Inflammatory macrophage treated with lipopolysaccharide for 4 hours (primary cell): ENCODE measurements around the gene DPH7.
"Not testable (repeated sequence)": the region's sequence is repeated elsewhere in the genome, so short reads cannot be mapped to it uniquely, and the experiment has no call there.

Experiments
- DNase-seq: peaks from one replicate; pipeline ENCODE4 v3.0.0-alpha.2; 2020

The DPH7 gene

DNA sequence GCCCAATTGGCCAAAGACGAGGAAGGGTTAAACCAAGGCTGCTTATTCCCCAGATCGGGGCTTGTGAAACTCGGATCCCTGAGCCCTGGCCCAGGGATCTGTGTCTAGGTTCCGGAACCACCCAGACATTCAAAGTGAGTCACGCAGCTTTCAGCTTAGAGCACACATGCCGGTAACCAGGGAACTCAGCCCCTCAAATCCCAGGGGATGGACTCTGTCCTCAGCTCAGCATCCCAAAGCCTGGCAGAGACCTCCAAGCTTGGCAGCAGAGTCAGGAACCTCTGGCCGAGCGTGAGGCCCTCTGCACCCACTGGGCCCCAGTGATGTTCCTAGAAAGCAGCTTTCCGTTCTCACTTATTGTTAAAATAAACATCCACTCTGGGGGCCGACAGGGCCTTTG, 33.6 kb downstream of the DPH7 start:
- DNase-seq, result no peak

DNA sequence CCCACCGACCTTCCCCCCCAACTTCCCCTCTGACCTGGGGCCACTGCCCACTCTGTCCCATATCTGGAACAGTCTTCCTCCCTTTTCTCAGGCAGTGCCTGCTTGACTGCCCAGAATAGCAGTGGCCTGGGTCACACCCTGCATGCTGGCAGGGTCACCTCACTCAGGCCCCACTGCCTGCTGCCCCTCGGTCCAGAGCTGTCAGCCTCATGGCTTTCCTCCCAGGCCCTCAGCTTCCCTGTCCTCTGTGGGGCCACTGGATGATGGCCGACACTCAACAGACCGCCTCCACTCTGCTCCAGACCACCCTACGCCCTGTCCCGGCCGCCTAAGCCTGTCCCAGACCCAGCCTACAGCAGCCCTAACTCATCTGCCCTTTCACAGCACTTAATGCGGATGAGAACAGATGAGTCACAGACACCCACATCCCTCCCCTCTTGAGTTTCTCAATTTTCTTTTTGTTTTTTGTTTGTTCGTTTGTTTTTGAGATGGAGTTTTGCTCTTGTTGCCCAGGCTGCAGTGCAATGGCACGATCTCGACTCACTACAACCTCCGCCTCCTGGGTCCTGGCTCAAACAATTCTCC, 34.5 kb downstream of the DPH7 start:
- peak; percentile 63 for DNase-seq

DNA sequence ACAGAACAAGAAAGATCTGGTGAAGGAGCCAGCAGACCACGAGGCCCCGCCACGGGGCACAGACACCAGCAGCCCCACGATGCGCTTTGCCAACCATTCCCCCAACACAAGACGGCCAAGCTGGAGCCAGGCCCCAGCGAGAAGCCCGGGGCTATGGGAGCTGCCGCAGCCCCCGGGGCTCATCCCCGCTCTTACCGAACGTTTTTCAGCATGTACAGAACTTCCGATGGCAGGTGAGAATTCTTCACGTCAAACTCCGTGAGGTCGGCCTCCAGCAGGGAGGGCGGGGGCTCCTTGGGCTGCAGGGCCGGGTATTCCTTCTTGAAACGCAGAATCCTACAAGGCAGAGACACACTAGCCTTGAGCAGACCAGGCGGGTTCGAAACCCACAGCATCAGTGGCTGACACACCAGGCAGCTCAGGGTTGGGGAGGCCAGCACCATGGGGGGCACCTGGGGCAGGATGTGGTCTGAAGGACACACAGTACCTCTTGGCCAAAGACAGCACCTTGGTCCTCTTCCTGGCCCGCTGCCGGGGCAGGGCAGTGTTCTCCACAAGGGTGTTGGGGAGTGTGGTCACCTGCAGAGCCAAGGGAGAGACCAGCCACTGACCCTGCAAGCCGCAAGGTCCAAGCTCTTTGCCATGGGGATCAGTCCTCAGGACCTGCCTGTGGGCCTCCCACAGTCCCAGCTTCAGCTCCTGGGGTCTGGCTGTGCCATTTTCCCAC, 35.3 kb downstream of the DPH7 start:
- DNase-seq, result no peak

DNA sequence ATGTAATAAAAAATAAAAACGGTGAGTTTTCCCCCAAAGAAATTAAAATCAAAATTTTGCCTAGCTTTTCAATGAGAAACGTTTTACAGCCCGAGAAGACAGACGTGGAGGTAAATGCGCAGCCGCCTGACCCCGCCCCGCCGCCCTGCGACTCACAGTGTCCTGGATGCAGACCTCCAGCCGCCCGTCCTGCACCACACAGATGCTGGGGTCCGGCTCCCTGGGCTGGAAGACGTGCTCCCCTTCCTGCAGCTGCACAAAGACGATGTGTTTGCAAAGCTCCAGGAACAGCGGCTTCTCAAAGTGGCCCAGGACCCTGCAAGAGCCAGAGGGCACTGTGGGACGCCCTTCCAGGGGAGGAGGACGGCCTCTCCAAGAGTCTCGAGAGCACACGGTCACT, 36.2 kb downstream of the DPH7 start:
- DNase-seq, result no peak

DNA sequence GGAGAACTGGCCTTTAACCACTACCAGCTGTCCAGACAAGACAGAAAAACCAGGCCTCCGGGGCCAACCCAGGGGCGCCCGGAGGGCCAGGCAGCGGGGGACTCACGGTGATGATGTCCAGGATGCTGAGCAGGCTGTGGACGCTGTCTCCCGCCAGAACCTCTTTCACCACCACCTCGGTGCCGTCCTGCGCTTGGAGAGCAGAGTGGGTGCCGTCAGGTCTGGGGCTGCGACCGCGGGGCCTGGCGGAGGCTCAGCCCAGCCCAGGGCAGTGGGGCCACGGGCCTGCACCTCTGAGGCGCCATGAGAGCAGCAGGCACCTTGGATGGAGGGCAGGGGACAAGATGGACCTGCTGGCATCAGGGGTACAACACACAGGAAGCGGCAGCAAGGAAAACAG, 38.2 kb downstream of the DPH7 start:
- DNase-seq, result no peak

DNA sequence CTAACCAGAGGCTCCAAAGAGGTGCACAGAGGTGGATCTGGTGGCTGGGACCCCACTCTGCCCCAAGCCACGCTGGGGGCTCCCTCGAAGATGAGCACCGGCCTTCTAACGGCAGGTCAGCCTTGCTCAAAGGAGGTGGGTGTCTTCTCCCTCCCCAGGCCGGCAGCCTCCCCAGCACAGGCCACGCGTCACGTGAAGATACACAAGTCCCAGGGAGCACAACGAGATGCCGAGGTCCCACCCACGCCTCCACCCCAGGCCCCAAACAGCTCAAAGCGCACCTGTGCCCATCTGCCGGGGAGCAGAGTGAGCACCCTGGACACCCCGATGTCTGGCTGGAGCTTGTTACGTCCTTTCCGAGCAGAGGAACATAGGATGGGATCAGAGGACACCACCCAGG, 40.7 kb downstream of the DPH7 start:
- DNase-seq, result no peak

DNA sequence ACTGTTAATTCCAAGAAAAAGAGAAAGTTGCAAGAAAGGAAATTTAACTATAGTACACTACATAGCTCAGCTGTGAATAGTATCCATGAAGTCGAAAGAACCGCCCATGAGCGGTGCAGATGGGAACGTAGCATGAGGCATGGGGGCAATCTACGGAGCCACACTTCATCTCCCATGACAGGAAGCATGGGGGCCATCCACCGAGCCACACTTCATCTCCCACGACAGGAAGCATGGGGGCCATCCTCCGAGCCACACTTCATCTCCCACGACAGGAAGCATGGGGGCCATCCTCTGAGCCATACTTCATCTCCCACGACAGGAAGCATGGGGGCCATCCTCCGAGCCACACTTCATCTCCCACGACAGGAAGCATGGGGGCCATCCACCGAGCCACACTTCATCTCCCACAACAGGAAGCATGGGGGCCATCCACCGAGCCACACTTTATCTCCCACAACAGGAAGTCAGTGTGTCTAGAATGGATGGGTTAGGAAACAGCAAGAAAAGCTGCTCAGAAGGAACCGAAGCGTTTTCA, 42.1 kb downstream of the DPH7 start:
- DNase-seq, result peak; percentile 10

DNA sequence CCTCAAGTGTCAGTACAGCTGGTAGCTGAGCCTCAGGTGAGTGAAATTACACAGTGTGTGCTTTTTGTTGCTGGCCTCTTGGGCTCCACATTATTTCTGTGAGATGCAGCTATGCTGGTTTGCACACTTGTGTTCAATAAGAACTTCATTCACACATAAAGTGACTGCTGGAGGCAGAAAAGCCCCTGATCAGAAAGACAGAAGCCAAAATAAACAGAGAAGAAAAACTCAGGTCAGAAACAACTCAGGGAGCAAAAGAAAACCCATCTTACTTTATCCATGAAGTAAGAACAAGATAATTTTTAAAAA, 43.7 kb downstream of the DPH7 start:
- DNase-seq, result no peak

DNA sequence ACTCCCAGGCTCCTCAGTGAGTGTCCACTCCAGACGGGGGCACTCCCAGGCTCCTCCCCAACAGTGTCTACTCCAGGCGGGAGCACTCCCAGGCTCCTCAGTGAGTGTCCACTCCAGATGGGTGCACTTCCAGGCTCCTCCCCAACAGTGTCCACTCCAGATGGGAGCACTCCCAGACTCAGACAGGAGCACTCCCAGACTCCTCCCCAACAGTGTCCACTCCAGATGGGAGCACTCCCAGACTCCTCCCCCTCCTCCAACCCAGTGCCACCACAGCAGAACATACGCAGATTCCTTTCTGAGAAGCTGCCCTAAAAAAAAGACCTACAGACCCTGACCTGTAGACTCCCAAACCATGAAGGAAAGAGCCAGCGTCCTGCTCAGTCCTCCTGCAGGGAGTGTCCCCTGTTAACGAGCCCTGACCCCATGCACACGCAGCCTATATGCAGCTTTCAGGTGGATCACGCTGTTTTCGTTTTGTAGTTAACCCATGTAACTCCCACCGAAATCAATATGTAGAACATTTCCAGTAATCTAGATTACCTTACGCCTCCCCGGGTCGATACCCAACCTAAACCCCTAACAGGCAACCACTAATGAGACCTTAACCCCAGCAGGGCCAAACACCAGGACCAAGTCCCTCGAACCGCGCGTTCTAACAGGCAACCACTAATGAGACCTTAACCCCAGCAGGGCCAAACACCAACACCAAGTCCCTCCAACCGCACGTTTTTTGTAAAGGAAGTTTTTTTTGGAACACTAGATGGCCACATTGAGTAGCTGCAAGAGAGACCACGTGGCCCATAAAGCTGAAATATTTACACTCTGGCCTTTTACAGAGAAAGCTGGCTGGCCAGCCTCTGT, 44.2 kb downstream of the DPH7 start:
- peak; percentile 66 for DNase-seq

DNA sequence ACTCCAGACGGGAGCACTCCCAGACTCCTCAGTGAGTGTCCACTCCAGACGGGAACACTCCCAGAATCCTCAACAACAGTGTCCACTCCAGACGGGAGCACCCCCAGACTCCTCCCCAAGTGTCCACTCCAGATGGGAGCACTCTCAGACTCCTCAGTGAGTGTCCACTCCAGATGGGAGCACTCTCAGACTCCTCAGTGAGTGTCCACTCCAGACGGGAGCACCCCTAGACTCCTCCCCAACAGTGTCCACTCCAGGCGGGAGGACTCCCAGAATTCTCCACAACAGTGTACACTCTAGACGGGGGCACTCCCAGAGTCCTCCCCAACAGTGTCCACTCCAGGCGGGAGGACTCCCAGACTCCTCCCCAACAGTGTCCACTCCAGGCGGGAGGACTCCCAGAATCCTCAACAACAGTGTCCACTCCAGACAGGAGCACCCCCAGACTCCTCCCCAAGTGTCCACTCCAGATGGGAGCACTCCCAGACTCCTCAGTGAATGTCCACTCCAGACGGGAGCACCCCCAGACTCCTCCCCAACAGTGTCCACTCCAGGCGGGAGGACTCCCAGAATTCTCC, 45.7 kb downstream of the DPH7 start:
- not testable (repeated sequence) for DNase-seq

DNA sequence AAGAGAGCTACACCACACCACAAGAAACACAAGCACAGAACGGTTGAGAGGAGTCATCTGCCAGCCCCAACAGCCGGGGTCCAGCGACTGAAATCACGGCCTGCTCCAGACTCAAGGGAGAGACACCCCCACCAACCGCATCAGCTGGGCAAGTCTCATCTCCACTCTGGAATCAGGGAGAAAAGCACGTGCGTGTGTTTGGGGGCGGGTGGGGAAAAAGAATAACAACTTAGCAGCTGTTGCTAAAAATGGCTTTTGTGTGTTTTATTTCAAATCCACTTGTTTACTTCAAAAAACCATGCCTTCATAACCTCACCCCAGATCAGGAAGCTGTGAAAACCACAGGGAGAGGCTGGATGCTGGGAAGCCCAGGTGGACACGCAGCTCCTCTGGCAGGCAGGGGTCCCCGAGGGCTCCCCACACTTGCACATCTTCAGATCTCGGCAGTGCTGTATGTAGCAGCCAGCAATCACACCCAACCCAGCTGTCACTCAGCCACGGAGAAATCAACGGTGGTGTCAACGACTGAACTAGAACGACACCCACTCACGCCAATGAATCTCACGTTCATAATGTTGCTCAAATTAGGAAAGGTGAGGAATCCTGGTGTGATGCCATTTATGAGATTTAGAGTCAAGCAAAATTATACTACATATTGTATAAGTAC, 47.5 kb downstream of the DPH7 start:
- DNase-seq, result no peak

DNA sequence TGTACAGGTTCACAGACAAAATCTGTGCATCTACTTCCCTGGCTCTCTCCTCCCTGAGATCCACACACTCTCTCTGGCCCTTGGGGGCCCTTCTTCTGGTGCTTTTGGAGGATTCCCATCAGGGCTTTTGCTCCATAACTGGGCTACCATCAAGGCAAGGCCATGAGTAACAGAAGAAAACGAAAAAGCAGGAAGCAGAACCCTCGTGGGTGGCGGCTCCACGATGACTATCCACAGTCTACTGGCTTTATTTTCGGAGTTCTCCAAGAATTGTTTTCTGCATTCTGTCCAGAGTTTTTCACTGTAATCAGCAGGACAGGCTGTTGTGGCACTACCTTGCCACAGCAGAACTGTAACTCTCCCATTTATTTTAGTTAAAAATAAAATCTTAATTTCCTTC, 48.4 kb downstream of the DPH7 start:
- DNase-seq, result peak; percentile 56

DNA sequence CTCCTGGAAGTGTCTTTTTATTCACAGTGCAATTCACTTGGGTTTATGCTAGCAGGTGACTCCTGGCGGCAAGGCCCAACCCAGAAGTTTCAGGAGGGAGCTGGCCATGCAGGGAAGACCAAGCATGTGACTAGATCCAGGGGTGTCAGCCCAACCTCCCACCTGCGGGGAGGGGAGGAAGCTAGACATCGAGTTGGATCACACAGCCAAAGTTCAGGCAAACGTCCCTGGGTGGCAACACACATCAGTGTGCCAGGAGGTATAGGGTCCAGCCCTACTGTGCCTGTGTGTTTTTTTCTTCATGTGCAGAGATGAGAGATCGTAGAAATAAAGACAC, 53.8 kb downstream of the DPH7 start:
- DNase-seq, result no peak

DNA sequence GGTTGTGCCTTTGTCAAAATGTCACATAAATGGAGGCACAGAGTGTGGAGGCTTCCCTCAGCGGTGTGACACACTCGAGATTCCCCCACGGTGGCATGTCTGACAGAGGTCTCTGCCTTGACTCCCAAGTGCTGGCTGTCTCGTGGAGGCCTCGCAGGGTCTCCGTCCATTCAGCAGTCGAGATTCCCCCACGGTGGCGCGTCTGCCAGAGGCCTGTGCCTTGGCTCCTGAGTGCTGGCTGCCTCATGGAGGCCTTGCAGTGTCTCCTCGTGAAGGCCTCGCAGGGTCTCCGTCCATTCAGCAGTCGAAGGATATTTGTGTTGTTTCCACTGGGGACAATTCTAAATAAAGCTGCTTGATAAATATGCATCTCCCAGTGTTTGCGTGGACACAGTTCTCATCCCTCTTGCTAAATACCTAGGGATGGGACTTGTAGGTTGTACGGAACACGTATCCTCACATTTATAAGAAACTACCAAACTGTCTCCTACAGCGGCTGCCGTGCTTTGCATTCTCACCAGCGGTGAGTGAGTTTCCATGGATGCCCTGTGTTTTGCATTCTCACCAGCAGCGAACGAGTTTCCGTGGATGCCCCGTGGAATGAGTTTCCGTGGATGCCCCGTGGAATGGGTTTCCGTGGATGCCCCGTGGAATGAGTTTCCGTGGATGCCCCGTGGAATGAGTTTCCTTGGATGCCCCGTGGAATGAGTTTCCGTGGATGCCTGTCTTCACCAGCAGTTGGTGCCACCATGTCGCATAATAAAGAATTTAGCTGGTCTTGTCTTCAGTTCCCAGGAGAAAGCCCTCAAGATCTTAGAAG, 54.4 kb downstream of the DPH7 start:
- DNase-seq, result no peak

DNA sequence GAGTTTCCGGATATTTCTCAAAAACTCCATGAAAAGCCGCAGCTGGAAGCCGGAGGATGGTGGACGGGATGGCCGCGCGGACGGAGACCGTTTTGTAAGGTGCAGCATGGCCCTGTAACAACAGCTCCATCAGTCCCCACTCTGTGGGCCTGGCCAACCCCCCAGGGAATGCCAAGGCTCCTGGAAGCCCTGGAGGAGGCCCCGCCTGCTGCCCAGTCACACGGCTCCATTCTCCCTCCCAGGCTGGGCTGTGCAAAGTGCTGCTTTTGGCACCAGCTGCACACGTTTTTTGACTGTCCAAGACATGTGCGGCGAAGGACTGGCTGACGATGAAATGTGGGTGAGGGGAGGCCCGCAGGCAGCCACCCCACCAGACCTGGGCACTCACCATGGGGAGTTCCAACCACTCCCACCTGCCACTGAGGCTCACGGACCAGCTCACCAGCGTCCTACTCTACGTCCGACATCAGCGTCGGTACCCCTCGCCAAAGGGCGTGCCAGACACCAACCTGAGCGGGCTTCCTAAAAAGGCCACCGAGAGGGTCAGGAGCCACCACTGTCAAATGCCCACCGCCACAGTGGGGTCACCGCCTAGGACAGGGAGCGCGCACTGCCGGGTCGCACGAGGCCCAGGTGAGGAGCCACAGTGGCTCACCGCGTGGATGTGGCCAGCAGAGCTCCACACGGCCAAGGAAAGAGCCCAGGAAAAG, 55.8 kb downstream of the DPH7 start:
- DNase-seq, result no peak

DNA sequence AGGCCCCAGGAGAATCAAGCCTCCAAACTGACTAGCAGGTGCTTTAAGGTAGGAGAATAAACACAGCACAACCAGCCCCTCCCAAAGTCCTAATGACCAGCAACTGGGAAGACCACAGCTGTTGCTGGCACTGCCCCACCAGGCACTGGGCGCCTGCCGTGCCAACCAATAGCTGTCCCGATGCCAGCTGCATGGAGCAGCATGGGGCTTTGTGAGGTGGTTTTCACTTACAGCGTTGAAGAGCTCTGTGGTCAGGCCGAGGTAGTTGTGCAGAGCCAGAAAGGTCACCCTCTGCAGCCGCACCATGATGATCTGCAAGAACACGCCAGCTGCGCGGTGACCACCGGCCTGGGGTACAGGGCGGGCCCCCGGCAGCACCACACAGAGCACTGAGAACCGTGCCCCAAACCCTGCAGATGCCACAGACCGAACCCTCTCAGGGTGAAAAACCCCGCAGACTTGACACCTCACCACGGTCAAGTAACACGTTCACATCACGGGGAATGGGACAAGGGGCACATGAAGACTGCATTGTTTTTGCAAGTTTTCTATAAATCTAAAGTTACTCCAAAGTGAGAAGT, 57.2 kb downstream of the DPH7 start:
- DNase-seq, result no peak

DNA sequence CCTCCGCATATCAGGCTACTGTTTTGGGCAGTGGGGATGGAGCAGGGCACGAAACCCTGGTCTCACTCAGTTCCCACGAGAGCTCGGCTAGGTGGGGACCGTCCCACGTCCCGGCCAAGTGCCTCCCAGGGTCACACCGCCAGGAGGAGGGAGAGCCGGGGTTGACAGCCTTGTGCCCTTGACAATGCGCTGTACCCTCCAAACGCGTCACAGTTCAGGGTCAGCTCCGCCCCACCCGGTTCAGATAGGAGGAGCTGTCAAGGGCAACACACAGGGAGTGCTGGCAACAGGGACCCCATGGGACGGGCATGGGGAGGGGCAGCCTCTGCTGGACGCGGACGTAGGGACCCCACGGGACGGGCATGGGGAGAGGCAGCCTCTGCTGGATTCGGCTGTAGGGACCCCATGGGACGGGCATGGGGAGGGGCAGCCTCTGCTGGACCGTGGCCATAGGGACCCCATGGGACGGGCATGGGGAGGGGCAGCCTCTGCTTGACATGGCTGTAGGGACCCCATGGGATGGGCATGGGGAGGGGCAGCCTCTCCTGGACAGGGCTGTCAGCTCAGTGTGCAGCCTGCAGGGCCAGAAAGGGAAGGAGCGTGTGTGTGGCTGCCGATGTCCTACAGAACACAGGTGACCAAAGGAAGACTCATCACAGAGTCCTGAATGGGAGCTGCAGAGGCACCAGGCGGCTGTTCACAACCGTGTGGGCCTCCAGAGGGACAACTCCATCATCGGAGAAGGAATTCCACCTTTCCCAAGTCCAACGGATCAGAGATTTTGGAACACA, 57.9 kb downstream of the DPH7 start:
- no peak for DNase-seq

DNA sequence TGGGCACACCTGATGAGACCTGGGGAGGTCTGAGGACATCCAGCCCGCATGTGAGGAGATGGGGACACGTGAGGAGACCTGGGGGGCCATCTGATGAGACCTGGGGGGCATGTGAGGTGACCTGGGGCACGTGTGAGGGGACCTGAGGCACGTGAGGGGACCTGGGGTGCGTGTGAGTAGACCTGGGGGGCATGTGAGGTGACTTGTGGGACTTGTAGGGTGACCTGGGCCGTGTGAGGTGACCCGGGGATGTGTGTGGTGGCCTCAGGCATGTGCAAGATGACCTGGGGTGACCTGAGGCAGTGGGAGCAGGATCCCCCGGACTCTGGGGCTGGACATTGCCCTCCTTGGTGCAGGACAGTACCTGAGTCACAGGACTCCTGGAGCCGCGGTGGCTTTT, 59.2 kb downstream of the DPH7 start:
- no peak for DNase-seq

DNA sequence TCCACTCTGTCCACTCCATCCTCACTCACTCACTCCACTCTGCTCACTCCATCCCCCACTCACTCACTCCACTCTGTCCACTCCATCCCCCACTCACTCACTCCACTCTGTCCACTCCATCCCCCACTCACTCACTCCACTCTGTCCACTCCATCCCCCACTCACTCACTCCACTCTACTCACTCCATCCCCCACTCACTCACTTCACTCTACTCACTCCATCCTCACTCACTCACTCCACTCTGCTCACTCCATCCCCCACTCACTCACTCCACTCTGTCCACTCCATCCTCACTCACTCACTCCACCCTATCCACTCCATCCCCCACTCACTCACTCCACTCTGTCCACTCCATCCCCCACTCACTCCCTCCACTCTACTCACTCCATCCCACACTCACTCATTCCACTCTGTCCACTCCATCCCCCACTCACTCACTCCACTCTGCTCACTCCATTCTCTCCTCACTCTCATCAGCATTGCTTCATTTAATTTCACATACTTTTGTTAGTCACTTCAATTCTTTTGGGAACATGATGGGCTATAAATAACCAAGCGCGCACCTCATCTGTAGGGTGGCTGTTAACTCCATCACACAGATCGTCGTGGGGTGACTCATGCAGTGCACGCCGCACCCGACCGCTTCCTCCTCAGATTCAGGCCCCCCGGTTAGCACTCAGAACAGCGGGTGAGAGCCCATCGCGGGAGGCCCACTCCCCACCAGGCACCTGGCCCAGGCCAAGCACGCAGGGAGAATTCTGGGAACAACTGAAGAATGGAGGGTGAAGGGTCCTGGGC, 59.9 kb downstream of the DPH7 start:
- DNase-seq, result not testable (repeated sequence)
